Measurements from ENCODE around the gene MRPS12. TPM values are rescaled to one million over a fixed set of nuclear protein-coding genes. Genes with fewer than 3 reads are reported as not detected.
"Not testable (repeated sequence)": the region's sequence is repeated elsewhere in the genome, so short reads cannot be mapped to it uniquely, and the experiment has no call there.

MRPS12 gene
- total RNA-seq, 1 donor = 24.6 TPM

DNA sequence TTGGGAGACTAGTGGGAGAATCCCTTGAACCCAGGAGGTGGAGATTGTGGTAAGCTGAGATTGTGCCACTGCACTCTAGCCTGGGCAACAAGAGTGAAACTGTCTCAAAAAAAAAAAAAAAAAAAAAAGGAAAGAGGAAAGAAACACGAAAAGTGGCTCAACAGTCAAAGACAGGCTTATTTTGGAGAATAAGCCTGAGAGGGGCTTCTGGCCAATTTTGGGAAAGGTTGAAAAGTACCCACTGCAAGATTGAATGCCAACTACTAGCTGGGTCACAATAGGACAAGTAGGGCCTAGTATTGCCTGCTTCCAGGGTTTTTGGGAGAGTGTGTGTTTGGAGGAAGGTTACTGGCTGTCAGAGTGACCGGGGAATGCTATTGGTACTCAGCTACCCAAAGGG lies 27.6 kb downstream of the MRPS12 start:
- no peak overlapping the region for H3K4me3 ChIP-seq (ENCODE audit: low read depth, low read length)
- DNase-seq (ENCODE audit: low read depth) = no peak
- TF ChIP-seq, protein P1, sequence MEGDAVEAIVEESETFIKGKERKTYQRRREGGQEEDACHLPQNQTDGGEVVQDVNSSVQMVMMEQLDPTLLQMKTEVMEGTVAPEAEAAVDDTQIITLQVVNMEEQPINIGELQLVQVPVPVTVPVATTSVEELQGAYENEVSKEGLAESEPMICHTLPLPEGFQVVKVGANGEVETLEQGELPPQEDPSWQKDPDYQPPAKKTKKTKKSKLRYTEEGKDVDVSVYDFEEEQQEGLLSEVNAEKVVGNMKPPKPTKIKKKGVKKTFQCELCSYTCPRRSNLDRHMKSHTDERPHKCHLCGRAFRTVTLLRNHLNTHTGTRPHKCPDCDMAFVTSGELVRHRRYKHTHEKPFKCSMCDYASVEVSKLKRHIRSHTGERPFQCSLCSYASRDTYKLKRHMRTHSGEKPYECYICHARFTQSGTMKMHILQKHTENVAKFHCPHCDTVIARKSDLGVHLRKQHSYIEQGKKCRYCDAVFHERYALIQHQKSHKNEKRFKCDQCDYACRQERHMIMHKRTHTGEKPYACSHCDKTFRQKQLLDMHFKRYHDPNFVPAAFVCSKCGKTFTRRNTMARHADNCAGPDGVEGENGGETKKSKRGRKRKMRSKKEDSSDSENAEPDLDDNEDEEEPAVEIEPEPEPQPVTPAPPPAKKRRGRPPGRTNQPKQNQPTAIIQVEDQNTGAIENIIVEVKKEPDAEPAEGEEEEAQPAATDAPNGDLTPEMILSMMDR (IDR thresholded peaks at IDR 0.05; ENCODE audit: insufficient read depth, low read depth, low read length) = no peak

- DNase-seq (ENCODE audit: low read depth) = no peak
- TF ChIP-seq, protein P1 (IDR thresholded peaks at IDR 0.05; ENCODE audit: insufficient read depth, low read depth, low read length) = no peak
- H3K4me3 ChIP-seq (ENCODE audit: low read depth, low read length) = no peak overlapping the region
Observed at GRCh38 chr19:38959618-38960017, 28.9 kb downstream of the MRPS12 start.

GRCh38 chr19:38964738-38965137 lies 34.0 kb downstream of the MRPS12 start:
- H3K4me3 ChIP-seq (ENCODE audit: low read depth, low read length) = no peak overlapping the region
- peak; percentile 11 for DNase-seq (ENCODE audit: low read depth)
- TF ChIP-seq, protein P1 (IDR thresholded peaks at IDR 0.05; ENCODE audit: insufficient read depth, low read depth, low read length) = no peak

GRCh38 chr19:38966149-38966548 lies 35.4 kb downstream of the MRPS12 start:
- not testable (repeated sequence) for H3K4me3 ChIP-seq (ENCODE audit: low read depth, low read length); DNase-seq (ENCODE audit: low read depth)

GRCh38 chr19:38970664-38971532 lies 40.2 kb downstream of the MRPS12 start:
- TF ChIP-seq, protein P1 (IDR thresholded peaks at IDR 0.05; ENCODE audit: insufficient read depth, low read depth, low read length) = no peak
- H3K4me3 ChIP-seq (ENCODE audit: low read depth, low read length) = no peak overlapping the region
- peak; percentile 50 for DNase-seq (ENCODE audit: low read depth)

DNA sequence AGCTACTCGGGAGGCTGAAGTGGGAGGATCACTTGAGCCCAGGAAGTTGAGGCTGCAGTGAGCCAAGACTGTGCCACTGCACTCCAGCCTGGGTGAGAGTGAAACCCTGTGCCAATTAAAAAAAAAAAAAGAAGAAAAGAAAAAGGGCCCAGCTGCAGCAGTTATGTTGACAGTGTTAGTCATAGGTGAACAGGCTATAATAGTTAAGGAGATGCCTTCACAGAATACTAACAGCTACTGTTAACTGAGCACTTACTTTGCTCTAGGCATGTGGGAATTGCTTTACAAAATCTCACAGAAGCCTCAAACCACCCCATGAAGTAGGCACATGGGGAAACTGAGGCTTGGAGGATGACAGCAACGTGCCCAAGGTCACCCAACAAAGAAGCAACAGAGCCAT lies 40.9 kb downstream of the MRPS12 start:
- no peak overlapping the region for H3K4me3 ChIP-seq (ENCODE audit: low read depth, low read length)
- TF ChIP-seq, protein P1 (IDR thresholded peaks at IDR 0.05; ENCODE audit: insufficient read depth, low read depth, low read length) = no peak
- DNase-seq (ENCODE audit: low read depth) = no peak

GRCh38 chr19:38974624-38975213 lies 44.0 kb downstream of the MRPS12 start:
- TF ChIP-seq, protein P1 (IDR thresholded peaks at IDR 0.05; ENCODE audit: insufficient read depth, low read depth, low read length) = no peak
- H3K4me3 ChIP-seq (ENCODE audit: low read depth, low read length) = peak overlapping the region; percentile 70
- peak; percentile 23 for DNase-seq (ENCODE audit: low read depth)
